Astrocyte of the hippocampus (primary cell): Measurements from ENCODE around the gene BDH1.
"Not testable (repeated sequence)": the region's sequence is repeated elsewhere in the genome, so short reads cannot be mapped to it uniquely, and the experiment has no call there.

Source experiments
- DNase-seq: peaks from one replicate; pipeline ENCODE4 v3.0.0; 2011; ENCODE audit warnings: low read depth, low spot score

The BDH1 gene, protein sequence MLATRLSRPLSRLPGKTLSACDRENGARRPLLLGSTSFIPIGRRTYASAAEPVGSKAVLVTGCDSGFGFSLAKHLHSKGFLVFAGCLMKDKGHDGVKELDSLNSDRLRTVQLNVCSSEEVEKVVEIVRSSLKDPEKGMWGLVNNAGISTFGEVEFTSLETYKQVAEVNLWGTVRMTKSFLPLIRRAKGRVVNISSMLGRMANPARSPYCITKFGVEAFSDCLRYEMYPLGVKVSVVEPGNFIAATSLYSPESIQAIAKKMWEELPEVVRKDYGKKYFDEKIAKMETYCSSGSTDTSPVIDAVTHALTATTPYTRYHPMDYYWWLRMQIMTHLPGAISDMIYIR

DNA sequence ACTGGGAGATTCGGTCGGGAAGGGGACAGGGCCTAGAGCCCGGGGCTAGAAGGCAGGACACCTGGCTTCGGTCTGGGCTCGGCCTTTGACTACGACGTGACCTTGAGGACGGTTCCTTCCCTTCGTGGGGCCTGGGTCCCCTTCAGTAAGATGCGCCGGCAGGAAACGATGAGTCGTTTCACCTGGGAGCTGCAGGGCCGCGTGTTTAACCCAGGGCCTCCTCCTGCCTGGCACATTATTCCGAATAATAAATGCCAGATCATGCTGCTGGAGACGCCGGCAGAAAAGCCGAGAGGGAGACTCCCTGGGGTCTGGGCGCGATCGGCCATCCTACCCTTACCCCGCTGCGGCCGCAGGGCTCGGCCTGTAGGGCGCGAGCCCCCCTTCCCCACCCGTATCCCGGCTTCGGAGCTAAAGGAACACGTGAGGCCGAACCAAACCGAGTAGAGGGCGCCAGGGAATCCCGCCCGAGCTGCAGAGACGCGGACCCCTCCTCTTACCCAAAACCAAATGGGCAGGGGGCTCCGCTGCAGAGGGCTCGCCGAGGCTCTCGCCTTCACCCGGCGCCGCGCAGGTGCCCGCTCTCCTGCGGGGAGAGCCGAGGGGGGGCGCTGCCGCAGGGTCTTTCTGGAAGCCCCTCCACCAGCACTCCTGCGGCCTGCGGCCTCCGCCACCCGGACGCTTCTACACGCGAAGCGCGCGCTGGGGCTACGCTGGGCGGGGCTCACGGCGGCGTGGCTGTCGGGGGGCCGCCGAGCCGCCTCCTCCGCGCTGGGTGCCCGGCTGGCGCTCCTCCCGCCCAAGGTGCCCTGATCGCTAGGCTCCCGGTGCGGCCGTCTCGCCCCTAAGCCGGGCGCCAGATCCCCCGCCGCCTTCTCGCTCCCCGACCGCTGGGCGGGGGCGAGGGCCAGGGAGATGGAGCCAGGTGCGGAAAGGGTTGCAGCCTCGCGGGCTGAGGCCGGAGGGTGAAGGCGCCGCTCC, at the start of gene BDH1:
Gene BDH1, minus strand, starts transcription at position 688 of the 981 bp plus-strand sequence. CDS start 9,525 bp downstream, outside the sequence.
- DNase-seq: peak; percentile 47

DNA sequence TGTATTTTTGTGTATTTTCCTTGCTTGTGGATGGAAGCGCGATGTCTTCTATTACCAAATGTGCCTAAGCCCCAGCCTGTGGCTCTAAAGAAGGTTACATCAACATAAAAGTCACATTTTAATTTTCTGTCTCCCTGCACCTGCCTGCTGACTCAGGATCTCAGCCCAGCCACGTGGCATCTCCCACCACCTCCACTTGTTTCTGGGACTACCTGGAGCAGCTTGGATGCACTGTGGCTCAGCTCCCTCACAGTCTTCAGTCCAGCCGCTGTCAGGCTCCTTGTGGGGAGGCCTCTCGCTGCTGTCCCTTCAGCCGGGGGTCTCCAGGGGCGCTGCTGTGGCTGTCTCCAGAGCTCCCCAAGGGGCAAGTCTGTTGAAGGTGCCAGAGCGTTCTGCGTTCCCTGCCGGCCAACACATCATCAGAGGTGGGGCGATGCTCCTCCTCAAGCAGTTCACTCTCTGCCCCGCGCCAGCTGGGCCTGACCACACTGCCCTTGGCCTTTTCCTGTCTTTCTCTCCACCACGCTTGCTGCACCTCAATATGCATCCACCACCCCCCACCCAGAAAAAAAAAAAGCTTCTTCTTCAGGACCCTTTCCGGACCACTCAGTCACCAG, 47.7 kb upstream of the BDH1 start:
- no peak for DNase-seq

DNA sequence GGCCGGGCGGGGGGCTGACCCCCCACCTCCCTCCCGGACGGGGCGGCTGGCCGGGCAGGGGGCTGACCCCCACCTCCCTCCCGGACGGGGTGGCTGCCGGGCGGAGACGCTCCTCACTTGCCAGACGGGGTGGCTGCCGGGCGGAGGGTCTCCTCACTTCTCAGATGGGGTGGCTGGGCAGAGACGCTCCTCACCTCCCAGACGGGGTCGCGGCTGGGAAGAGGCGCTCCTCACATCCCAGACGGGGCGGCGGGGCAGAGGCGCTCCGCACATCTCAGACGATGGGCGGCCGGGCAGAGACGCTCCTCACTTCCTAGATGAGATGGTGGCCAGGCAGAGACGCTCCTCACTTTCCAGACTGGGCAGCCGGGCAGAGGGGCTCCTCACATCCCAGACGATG, 46.6 kb upstream of the BDH1 start:
- DNase-seq: not testable (repeated sequence)

DNA sequence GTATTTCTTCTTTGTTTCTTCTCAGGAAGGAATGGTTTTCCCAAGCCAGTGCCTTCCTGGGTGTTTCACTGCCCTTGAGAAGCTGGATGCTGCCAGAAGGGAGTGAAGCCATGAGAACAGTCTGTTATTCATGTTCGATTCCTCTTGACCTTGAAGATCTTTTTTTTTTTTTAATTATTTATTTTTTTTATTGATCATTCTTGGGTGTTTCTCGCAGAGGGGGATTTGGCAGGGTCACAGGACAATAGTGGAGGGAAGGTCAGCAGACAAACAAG, 45.7 kb upstream of the BDH1 start:
- DNase-seq: not testable (repeated sequence)

DNA sequence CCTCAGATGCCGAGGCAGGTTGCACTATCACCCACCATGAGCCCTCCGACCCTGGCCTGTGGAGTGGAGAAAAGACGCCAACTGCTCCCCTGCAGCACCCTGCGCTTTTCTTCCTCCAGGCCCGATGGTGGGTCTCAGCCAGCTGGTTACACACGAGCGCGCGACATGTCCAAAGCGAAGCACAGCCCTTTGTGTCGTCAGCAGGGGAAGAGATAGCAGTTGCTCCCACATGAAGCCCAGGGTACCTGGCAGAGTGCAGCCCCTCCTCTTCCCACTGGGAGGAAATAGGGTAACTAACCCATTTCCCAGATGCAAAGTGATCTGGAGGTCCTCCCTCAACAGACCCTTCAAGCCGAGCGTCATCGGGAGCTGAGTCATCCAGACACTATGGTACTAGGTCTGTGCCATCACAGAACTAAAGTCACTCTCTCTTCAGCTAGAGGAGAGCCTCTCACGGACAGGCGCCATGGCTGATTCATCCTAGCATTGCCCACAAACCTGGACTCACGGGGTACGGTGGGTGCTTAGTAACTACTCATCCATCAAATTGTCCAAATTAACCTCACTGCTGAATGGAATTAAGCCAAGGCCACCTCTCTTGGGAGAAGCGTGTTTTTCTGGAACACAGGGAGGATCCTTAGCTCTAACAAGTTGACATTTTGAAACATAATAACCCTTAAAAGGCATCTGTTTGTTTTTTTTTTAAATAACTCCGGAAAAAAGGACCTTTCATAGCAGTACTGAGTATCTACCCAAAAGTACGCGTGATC, 45.2 kb upstream of the BDH1 start:
- peak; percentile 62 for DNase-seq

DNA sequence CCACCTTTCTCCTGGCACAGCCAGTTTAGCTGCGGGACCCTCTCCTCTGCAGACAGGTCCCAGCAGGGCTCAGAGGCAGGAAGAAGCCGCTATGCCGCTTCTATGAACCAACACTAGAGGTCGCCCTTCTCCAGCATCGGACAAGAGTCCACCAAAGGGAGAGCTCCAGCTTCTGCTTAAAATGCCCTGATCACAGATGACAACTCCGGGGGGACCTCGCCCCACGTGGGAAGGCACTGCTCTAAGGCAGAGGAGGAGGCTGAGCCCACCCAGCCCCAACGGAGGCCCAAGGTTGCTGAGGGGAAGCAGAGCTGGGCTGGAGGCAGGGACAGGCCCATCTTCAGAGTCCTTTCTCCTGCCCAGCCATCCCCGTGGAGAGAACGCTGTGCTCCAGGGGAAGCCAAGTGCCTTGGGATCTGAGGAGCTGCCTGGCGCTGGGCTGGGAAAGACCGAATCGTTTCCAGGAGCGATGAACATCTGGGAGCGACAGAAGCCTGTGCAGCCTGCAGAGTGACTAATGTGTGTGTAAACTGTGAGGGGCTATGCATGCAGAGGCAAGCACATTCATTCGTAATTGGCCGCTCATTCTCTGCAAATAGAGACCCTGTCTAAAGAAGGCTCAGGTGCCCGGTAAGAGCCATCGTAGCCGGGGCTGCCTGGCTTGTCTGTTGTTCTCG, 43.5 kb upstream of the BDH1 start:
- peak; percentile 86 for DNase-seq

DNA sequence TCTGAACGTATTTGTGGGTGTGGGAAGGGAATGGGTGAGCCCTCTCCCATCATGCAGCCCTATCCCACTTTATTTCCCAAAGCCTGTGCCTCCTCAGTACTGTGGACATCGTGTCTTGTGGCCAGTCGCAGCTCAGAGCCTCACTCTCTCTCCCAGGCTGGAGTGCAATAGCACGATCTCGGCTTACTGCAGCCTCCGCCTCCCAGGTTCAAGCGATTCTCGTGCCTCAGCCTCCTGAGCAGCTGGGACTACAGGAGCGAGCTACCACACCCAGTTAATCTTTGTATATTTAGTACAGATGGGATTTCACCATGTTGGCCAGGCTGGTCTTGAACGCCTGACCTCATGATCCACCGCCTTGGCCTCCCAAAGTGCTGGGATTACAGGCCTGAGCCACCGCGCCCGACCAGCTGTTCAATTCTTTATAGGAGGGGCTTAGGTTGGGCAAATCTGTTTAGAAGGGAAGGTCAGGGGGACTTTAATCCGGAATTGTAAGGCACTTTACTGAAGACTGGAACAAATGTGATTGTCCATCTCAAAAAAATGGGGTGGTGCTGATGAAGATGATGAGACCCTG, 42.7 kb upstream of the BDH1 start:
- DNase-seq: no peak

DNA sequence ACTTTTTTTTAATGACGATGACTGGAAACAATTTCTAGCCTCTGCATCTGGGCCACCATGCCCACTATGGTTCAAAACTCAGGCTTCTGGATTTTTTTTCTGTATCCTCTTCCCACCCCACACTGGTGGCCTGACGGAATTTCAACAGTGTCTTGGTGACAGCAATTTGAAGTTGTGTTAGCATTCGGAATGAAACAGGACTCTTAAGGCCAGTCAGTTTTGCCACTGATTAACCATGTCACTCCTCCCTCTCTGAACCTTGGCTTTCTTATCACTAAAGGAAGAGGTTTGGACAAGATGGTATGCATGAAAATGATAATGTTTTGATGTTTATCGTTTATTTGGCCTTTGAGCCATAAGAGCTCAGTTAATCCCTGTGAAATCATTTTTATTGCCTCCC, 41.6 kb upstream of the BDH1 start:
- DNase-seq: no peak

DNA sequence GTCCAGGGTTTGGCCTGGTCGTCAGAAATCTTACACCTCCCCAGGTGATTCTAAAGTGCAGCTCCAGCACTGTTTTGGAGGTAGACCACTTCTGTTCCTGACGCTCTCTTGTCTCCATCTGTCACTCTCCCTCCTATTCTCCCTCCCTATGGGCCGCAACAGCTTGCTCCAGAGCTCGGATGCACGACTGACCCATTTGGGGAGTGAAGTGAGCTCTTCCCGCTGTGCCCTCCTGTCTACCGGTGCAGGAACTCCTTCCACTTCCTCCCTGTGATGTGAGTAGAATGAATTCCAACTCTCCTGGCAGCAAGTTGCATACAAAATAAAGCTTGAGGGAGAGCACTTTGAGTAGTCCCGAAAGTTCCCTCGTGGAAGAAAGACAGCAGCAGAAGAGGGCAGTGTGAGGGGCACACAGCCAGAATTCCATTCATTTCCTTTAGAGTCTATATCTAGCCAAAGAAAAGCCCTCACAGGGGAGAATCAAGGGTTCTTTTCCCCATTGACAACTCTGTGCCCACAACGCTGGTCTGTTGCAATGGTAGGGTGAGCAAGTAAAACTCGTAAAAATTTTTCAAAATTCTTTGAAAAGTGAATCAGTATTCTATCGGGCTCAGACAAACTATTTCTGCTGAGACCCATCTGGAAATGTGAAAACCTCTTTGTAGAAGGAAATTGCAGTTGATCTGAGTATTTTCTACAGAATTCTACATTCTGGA, 39.9 kb upstream of the BDH1 start:
- DNase-seq: peak; percentile 7

DNA sequence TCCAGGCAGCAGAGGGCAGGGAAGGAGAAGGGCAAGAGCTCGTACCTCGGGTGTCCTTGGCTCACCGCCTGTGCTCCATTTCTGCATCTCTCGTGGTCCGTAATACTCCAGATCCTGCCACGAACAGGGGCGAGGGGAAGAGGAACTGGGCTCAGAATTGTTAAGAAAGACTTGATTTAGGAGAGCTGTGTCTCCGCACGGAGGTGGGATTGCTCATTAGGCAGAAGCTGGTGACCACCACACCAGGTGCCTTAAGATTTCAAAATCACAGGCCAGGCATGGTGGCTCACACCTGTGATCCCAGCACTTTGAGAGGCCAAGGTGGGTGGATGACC, 37.2 kb upstream of the BDH1 start:
- no peak for DNase-seq

DNA sequence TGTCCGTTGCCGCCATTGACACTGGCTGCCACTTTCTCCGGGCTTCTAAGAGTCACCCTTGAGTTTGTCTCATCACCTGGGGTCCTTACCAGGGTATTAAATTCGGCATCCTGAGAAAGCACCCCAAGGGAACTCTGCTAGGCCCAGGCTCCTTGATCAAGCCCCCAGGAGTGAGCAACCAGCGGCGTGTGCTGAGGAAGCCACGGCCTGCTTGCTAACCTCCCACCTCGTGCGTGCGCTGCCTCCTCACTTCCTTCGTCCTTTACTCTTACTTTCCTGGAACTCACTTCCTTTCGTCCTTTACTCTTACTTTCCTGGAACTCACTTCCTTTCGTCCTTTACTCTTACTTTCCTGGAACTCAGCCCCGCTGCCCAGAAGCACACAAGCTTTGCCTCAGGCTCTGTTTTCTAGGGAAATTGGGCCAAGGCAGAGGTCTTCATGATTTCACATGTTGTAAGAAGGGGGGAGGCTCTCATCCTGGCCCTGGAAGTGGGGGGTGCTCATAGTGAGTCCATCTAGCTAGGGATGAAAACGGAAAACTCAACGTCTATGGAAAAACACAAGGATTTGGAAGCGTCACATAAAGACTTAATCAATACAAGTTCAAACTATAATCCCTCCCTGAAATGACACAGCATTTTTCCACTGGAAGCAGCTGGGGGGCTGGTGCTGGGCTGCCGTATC, 36.7 kb upstream of the BDH1 start:
- DNase-seq: no peak

DNA sequence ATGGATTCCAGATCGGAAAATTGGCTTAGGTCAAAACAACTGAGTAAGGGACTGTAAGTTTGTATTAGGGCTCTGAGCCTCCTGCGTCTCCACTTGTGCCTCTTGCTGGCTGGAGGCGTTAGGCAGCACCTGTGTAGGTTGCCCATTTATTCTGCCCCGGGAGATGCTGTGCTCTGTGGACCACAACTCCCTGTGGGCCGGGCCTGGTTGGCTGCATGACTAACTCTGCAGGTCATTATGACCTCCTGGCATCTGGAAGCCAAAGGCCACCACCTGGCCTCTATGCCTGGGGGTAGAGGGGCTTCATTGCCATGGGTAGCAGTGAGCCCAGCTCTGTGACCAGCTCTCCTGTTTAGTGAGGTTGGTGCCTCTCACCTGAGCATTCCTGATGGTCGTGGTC, 36.0 kb upstream of the BDH1 start:
- no peak for DNase-seq

DNA sequence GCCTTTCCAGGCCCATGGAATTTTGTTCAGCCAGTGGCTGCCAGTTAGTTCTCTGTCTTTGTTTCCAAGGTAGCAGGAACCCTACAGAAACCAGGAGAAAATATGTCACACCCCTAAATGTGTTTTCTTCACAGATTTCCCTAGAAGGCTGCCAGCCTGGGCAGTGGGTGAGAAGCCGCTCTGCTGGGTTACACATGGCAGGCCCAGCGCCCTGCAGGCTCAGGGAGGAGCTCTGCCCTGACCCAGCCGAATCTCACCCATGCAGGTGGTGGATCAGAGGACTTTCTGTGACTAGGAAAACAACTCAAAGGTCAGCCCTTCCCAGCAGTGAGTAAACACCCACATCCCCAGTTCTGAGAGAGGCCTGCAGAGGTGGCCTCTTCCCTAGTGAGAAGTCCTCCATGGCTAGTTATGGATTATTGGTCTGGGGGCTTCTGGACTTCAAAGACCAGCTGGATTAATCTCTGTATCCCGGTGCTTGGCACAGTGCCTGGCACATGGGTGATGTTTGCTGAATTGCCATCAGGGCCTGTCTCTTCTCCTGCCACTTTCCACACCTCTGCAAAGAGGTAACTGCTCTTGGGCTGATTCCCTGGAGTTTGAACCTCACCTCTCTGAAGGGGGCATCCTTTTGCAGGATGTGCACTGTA, 34.7 kb upstream of the BDH1 start:
- peak; percentile 4 for DNase-seq

DNA sequence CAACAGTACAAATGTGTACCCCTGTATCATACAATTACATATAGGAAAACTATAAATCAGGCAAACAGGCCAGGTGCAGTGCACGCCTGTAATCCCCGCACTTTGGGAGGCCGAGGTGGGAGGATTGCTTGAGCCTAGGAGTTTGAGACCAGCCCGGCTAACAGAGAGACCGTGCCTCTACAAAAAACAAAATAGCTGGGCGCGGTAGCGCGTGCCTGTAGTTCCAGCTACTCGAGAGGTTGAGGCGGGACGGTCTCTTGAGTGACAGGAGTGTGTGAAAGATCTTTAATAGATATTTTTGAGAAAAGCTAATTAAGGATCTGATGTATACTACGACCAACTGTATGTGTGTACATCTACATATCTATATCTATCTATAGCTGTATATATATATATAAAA, 33.8 kb upstream of the BDH1 start:
- no peak for DNase-seq

DNA sequence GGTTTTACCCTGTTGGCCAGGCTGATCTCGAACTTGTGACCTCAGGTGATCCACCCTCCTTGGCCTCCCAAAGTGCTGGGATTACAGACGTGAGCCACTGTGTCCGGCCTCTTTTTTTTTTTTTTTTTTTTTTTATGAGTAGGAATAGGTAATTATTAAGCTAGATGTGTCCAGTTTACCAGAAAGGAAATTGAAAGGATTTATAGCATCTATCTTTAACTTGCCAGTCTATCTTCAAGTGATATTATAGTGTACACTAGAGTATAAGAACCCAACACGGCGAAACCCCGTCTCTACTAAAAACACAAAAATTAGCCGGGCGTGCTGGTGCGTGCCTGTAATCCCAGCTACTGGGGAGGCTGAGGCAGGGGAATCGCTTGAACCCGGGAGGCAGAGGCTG, 31.0 kb upstream of the BDH1 start:
- not testable (repeated sequence) for DNase-seq

DNA sequence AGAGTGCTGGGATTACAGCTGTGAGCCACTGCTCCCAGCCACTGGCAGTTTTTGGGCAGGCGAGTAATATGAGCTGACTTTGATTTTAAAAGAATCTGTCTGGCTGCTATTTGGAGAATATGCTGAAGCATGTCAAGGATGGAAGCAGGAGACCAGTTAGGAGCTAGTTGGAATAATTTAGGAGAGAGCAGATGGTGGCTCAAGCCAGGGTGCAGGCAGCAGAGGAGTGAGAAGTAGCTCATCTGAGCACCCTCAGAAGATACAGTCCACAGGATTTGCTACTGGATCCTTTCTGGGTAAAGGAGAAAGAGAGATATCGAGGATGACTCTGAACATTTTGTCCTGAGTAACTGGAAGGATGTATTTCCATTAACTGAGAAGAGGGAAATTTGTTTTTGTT, 30.4 kb upstream of the BDH1 start:
- no peak for DNase-seq

DNA sequence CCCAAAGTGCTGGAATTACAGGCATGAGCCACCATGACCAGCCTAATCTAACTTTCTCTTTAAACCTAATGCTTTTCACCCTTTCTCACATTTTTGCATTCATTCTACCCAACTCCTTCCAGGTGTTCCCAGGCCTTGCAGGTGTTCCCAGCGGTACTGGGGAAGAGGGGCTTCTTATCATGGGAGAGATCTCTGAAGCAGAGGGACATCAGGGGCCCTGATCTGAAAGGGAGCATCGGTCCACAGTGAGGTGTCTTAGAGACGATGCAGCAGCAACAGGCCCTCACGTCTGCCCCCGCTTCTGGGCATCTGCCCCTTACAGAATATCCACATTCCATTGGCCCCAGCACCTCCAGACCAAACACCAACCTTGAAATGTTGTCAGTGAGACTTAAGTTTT, 29.0 kb upstream of the BDH1 start:
- DNase-seq: no peak

DNA sequence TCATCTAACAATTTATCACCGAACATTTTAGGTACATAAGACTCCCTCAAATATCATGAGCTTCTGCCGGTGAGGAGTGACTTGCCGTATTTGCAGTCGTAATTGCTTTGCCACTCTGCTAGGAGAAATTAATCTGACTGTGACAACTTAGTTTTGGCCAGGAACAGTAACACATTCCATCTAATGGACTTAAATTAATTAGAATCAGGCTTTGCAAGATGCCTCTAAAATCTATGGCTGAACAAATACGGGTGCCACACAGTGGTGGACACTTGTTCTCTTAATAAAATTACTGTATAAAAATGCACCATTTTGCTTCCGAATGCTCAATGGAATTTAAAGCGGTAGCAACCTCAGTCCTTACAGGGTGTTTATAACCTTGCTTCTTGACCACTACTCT, 27.6 kb upstream of the BDH1 start:
- no peak for DNase-seq

DNA sequence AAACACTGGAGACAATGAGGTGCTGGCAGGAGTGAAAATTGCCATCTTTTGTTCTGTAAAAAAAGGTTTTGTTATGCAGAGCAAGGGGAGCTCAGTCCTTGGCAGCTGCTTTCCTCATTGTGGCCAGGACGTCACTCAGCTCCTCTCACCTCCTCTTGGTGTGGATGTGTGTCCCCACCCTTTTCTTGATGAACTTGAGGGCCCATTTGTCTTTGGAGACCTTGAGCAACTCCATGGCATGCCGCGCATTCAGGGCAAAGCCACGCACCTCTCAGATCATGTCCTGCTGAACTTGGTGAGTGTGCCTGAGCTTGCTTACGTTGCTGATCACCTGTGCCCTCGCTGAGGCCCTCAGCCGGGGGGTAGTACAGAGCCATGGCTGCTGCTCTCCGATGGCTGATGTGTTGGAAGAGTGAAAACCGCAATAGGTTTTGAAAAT, 24.5 kb upstream of the BDH1 start:
- no peak for DNase-seq
